Parietal lobe (tissue), 2 donors: ENCODE measurements around the gene MANSC4. TPM values are rescaled to one million over a fixed set of nuclear protein-coding genes. Genes with fewer than 3 reads are reported as not detected.

ENCODE experiments used
- small RNA-seq: library from RNA; depleted of rRNA; stranded (forward); fragments of <200 nt; gene quantifications from one replicate; pipeline ENCODE3, GENCODE V24; 2014; ENCODE audit warnings: low replicate concordance
- total RNA-seq: library from RNA; depleted of rRNA; stranded (reverse); fragments of >200 nt; gene quantifications from one replicate; pipeline ENCODE4 v1.2.3, GENCODE V29; 2014

MANSC4 gene
- 0.63 TPM for total RNA-seq

DNA sequence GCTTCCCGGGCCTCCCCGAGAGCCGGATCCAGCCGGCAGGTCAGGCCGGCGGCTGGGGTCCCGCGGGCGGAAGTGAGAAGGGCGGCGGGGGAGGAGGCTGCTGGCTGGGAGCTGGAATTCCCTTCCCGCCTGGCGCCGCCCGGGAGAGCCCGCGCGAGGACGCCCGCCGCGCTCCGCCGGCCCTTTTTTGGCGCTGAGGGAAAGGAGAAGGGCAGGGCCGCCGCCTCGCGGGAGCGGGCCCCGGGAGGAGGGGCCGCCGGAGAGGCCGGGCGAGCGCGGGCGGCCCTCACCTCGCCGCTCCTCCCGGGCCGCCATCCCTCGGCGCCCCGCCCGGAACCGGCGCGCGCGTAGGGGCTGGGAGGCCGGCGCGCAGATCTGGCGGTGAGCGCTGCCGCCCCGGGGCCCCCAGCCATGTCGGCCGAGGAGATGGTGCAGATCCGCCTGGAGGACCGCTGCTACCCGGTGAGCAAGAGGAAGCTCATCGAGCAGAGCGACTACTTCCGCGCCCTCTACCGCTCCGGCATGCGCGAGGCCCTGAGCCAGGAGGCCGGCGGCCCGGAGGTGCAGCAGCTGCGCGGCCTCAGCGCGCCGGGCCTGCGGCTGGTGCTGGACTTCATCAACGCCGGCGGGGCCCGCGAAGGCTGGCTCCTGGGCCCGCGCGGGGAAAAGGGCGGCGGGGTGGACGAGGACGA lies at the start of gene MANSC4, which contains the start of gene KLHL42:
TSS of gene MANSC4 (minus strand) at position 317 of the 692 bp plus-strand sequence. CDS start 8,960 bp downstream, outside the sequence.
TSS of gene KLHL42 (plus strand) at position 314 of the 692 bp plus-strand sequence. CDS start at position 412, 98 bp downstream.

Small RNA genes lying within 50 kb of the gene (small RNA-seq; reads per million reads assigned to genes)
- gene RF00019 (not detected), gene RF02271 (not detected)

Other genes starting within 250 kb of the MANSC4 start
- 4.7 TPM for gene REP15, start 83.8 kb downstream of the MANSC4 start, total RNA-seq
- 46.0 TPM for gene MRPS35, start 69.4 kb downstream of the MANSC4 start, total RNA-seq
- 92.0 TPM for gene KLHL42, start within 50 bp of the MANSC4 start, total RNA-seq
- gene PTHLH, start 192.5 kb upstream of the MANSC4 start, total RNA-seq: not detected